Liver (tissue), 9 donors: ENCODE measurements around the gene C19orf53. TPM values are rescaled to one million over a fixed set of nuclear protein-coding genes. Genes with fewer than 3 reads are reported as not detected.

Experiments
- DNase-seq: peaks from one replicate; pipeline ENCODE4 v3.0.0-alpha.2; 2017; ENCODE audit warnings: low spot score
- H3K27ac ChIP-seq, 2 donors: one replicate each; pipeline ENCODE4 v1.7.0; 2013; ENCODE audit warnings: inconsistent platforms in 2 of 2, low read length in 2 of 2, control low read depth in 1 of 2, low read depth in 1 of 2, mild to moderate bottlenecking in 1 of 2
- H3K27me3 ChIP-seq, 4 donors: one replicate each; pipeline versions ENCODE4 v1.6.1 to v1.7.0; 2013; ENCODE audit warnings: low read length in 3 of 4, inconsistent platforms in 1 of 4, mild to moderate bottlenecking in 1 of 4, moderate library complexity in 1 of 4; ENCODE audit not compliant: control insufficient read depth in 4 of 4, insufficient read depth in 4 of 4
- H3K36me3 ChIP-seq, 4 donors: one replicate each; pipeline versions ENCODE4 v1.6.1 to v1.7.0; 2013; ENCODE audit warnings: low read length in 3 of 4, mild to moderate bottlenecking in 3 of 4, low read depth in 1 of 4, moderate library complexity in 1 of 4; ENCODE audit not compliant: control insufficient read depth in 4 of 4, insufficient read depth in 3 of 4
- H3K4me1 ChIP-seq, 4 donors: one replicate each; pipeline versions ENCODE4 v1.6.1 to v1.7.0; 2013; ENCODE audit warnings: low read length in 3 of 4, mild to moderate bottlenecking in 3 of 4, moderate library complexity in 1 of 4; ENCODE audit not compliant: control insufficient read depth in 4 of 4, insufficient read depth in 4 of 4
- H3K4me3 ChIP-seq, 3 donors: one replicate each; pipeline versions ENCODE4 v1.6.1 to v1.7.0; 2013; ENCODE audit warnings: low read length in 3 of 3, control low read depth in 1 of 3, low read depth in 1 of 3, mild to moderate bottlenecking in 1 of 3
- H3K9ac ChIP-seq, 2 donors: one replicate each; pipeline ENCODE4 v1.7.0; 2013; ENCODE audit warnings: low read length in 2 of 2, mild to moderate bottlenecking in 2 of 2, moderate library complexity in 2 of 2, control low read depth in 1 of 2, low read depth in 1 of 2
- H3K9me3 ChIP-seq, 4 donors: one replicate each; pipeline versions ENCODE4 v1.6.1 to v1.7.0; 2013; ENCODE audit warnings: low read length in 3 of 4; ENCODE audit not compliant: control insufficient read depth in 4 of 4
- EGR1 ChIP-seq, 2 donors: IDR thresholded peaks; 2 replicates each; pipeline ENCODE4 v1.6.1; 2016 to 2018; ENCODE audit warnings: antibody characterized with exemption in 2 of 2, low read depth in 2 of 2
- FOXA1 ChIP-seq: IDR thresholded peaks from 2 replicates; pipeline ENCODE4 v1.6.1; 2016; ENCODE audit warnings: antibody characterized with exemption
- FOXA2 ChIP-seq: IDR thresholded peaks from 2 replicates; pipeline ENCODE4 v1.6.1; 2016; ENCODE audit warnings: antibody characterized with exemption
- GABPA ChIP-seq, 2 donors: IDR thresholded peaks in 1 of 2; conservative IDR thresholded peaks in 1 of 2; 2 replicates each; pipeline ENCODE4 v1.6.1; 2016; ENCODE audit warnings: antibody characterized with exemption in 2 of 2, mild to moderate bottlenecking in 1 of 2, moderate library complexity in 1 of 2
- HNF4A ChIP-seq, 2 donors: conservative IDR thresholded peaks; 2 replicates each; pipeline ENCODE4 v1.6.1; 2016; ENCODE audit warnings: antibody characterized with exemption in 2 of 2, mild to moderate bottlenecking in 2 of 2
- HNF4G ChIP-seq: IDR thresholded peaks from 2 replicates; pipeline ENCODE4 v1.6.1; 2016; ENCODE audit warnings: antibody characterized with exemption
- JUND ChIP-seq, 2 donors: IDR thresholded peaks; 2 replicates each; pipeline ENCODE4 v1.6.1; 2016; ENCODE audit warnings: antibody characterized with exemption in 2 of 2
- NR2F2 ChIP-seq: IDR thresholded peaks from 2 replicates; pipeline ENCODE4 v1.6.1; 2016; ENCODE audit warnings: antibody characterized with exemption
- RAD21 ChIP-seq, 2 donors: IDR thresholded peaks; 2 replicates each; pipeline ENCODE4 v1.6.1; 2016; ENCODE audit warnings: antibody characterized with exemption in 2 of 2, mild to moderate bottlenecking in 2 of 2
- RXRA ChIP-seq, 2 donors: IDR thresholded peaks; 2 replicates each; pipeline ENCODE4 v1.6.1; 2017 to 2018; ENCODE audit warnings: antibody characterized with exemption in 2 of 2, mild to moderate bottlenecking in 1 of 2
- SP1 ChIP-seq: IDR thresholded peaks from 2 replicates; pipeline ENCODE4 v1.6.1; 2018; ENCODE audit warnings: antibody characterized with exemption, mild to moderate bottlenecking
- TAF1 ChIP-seq: conservative IDR thresholded peaks from 2 replicates; pipeline ENCODE4 v1.6.1; 2016; ENCODE audit warnings: antibody characterized with exemption, mild to moderate bottlenecking
- YY1 ChIP-seq: IDR thresholded peaks from 2 replicates; pipeline ENCODE4 v1.6.1; 2016; ENCODE audit warnings: antibody characterized with exemption, mild to moderate bottlenecking
- WGBS: extraction: QIAGEN DNeasy Blood & Tissue Kit; methylation state at CpG from one replicate; pipeline ENCODE4 v1.1.7; 2013; 5-methylcytosine and 5-hydroxymethylcytosine counted together
- polyA plus RNA-seq, 2 donors: library from polyadenylated mRNA; stranded (reverse) in 1 of 2; unstranded in 1 of 2; fragments of 200-250 nt in 1 of 2; fragments of >200 nt in 1 of 2; fragmentation: Nextera tagmentation in 1 of 2; extraction: Ambion mirVana in 1 of 2; gene quantifications; one replicate each; pipeline versions ENCODE4 v1.2.1 to v1.2.3, GENCODE V29; 2013 to 2015
- total RNA-seq, 2 donors: library from RNA; depleted of rRNA; stranded (reverse); fragments of >200 nt; gene quantifications; one replicate each; pipeline ENCODE4 v1.2.3, GENCODE V29; 2014
- TF ChIP-seq, protein P1 (sequence below): IDR thresholded peaks from 2 replicates; pipeline ENCODE4 v1.6.1; 2016; ENCODE audit warnings: antibody characterized with exemption
- TF ChIP-seq, protein P2 (sequence below): fragments of 150-350 bp; IDR thresholded peaks from 2 replicates; pipeline ENCODE4 v1.5.1; 2017; ENCODE audit warnings: improper control_type of control experiment, low read depth, low read length; ENCODE audit not compliant: missing input control
- TF ChIP-seq, protein P3 (sequence below): IDR thresholded peaks from 2 replicates; pipeline ENCODE4 v1.6.1; 2016; ENCODE audit warnings: antibody characterized with exemption
- TF ChIP-seq, protein P4 (sequence below): IDR thresholded peaks from 2 replicates; pipeline ENCODE4 v1.6.1; 2016; ENCODE audit warnings: antibody characterized with exemption
- TF ChIP-seq, protein P5 (sequence below): IDR thresholded peaks from 2 replicates; pipeline ENCODE4 v1.6.1; 2016; ENCODE audit warnings: antibody characterized with exemption, mild to moderate bottlenecking
- donor health status: healthy.
- donor health status: healthy.
- donor health status: healthy.
- donor health status: healthy.
- donor health status: healthy.

Gene C19orf53
- total and polyA plus RNA-seq, 4 donors: 18.5 to 88.5 (median 59.5) TPM

DNA sequence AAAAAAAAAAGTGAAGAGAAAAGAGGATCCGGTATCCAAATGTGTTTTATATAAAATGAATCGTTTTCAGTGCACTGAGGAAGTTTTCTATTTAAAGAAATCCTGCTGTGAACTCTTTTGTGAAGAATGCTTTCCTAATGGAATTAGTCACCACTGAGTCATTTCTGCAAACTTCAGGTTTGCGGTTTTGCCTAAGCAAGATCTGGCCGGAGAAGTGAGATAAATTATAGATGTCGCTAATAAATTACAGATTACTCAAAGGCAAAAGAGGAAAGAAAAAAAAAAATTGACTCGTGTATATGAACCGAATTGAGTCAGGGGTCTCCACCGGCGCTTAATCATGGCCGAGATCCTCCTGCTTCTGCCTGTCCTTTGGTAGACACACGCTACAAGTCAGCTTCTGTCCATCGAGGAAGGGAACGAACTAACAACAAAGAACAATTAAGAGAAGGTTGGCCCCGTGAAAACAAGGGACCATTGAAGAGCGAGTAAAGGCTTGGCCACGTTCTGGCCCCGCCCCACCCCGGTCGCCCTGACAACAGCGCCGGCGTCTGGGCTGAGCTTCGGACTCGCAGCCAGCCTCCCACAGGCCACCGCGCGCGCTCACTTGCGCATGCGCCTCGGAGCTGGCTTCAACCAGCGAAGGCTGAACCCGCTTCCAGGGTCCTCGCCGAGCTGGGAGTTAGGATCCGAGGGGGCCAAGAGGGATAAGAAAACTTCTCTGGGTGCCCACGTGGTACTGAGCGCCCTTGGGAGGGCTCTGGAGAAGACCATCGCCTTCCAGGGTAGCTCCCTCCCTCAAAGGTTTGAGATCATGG lies 42.9 kb upstream of the C19orf53 start:
- Histone ChIP-seq H3K9ac (peak overlapping the region; percentile 40 to 97), H3K27me3 (no peaks in the 10 kb centered on the region), H3K4me1 (peaks cover 3 to 14% (median 9%) of the 10 kb centered on the region in 4 donors), H3K36me3 (no peaks in the 10 kb centered on the region), H3K4me3 (peak overlapping the region; percentile 50 to 70 (median 55)), H3K27ac (peak overlapping the region; percentile 73 to 75), H3K9me3 (no peaks in the 10 kb centered on the region)
- DNase-seq: peak; percentile 97
- 6% methylated on average over 39 of the region's 39 CpGs for WGBS
- TF ChIP-seq NR2F2 (no peak), TAF1 (no peak), FOXA2 (no peak), SP1 (peak; percentile 51), YY1 (peak; percentile 47), RAD21 (IDR thresholded peaks at IDR 0.05) (no peak), HNF4G (no peak), JUND (IDR thresholded peaks at IDR 0.05) (peak in 1 of 2 donors; percentile 70), FOXA1 (no peak), RXRA (IDR thresholded peaks at IDR 0.05) (no peak), HNF4A (conservative IDR thresholded peaks at IDR 0.05) (peak; percentile 50 to 57), GABPA (IDR thresholded peaks at IDR 0.05 in 1 of 2, conservative IDR thresholded peaks at IDR 0.05 in 1 of 2) (peak in 1 of 2 donors; percentile 60), EGR1 (IDR thresholded peaks at IDR 0.05; ENCODE audit: low read depth in 2 of 2) (no peak)
- TF ChIP-seq, protein P1, sequence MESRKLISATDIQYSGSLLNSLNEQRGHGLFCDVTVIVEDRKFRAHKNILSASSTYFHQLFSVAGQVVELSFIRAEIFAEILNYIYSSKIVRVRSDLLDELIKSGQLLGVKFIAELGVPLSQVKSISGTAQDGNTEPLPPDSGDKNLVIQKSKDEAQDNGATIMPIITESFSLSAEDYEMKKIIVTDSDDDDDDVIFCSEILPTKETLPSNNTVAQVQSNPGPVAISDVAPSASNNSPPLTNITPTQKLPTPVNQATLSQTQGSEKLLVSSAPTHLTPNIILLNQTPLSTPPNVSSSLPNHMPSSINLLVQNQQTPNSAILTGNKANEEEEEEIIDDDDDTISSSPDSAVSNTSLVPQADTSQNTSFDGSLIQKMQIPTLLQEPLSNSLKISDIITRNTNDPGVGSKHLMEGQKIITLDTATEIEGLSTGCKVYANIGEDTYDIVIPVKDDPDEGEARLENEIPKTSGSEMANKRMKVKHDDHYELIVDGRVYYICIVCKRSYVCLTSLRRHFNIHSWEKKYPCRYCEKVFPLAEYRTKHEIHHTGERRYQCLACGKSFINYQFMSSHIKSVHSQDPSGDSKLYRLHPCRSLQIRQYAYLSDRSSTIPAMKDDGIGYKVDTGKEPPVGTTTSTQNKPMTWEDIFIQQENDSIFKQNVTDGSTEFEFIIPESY: no peak
- TF ChIP-seq, protein P2, sequence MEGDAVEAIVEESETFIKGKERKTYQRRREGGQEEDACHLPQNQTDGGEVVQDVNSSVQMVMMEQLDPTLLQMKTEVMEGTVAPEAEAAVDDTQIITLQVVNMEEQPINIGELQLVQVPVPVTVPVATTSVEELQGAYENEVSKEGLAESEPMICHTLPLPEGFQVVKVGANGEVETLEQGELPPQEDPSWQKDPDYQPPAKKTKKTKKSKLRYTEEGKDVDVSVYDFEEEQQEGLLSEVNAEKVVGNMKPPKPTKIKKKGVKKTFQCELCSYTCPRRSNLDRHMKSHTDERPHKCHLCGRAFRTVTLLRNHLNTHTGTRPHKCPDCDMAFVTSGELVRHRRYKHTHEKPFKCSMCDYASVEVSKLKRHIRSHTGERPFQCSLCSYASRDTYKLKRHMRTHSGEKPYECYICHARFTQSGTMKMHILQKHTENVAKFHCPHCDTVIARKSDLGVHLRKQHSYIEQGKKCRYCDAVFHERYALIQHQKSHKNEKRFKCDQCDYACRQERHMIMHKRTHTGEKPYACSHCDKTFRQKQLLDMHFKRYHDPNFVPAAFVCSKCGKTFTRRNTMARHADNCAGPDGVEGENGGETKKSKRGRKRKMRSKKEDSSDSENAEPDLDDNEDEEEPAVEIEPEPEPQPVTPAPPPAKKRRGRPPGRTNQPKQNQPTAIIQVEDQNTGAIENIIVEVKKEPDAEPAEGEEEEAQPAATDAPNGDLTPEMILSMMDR: no peak
- TF ChIP-seq, protein P3, sequence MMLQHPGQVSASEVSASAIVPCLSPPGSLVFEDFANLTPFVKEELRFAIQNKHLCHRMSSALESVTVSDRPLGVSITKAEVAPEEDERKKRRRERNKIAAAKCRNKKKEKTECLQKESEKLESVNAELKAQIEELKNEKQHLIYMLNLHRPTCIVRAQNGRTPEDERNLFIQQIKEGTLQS: no peak
- TF ChIP-seq, protein P4, sequence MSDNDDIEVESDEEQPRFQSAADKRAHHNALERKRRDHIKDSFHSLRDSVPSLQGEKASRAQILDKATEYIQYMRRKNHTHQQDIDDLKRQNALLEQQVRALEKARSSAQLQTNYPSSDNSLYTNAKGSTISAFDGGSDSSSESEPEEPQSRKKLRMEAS: peak; percentile 30
- TF ChIP-seq, protein P5, sequence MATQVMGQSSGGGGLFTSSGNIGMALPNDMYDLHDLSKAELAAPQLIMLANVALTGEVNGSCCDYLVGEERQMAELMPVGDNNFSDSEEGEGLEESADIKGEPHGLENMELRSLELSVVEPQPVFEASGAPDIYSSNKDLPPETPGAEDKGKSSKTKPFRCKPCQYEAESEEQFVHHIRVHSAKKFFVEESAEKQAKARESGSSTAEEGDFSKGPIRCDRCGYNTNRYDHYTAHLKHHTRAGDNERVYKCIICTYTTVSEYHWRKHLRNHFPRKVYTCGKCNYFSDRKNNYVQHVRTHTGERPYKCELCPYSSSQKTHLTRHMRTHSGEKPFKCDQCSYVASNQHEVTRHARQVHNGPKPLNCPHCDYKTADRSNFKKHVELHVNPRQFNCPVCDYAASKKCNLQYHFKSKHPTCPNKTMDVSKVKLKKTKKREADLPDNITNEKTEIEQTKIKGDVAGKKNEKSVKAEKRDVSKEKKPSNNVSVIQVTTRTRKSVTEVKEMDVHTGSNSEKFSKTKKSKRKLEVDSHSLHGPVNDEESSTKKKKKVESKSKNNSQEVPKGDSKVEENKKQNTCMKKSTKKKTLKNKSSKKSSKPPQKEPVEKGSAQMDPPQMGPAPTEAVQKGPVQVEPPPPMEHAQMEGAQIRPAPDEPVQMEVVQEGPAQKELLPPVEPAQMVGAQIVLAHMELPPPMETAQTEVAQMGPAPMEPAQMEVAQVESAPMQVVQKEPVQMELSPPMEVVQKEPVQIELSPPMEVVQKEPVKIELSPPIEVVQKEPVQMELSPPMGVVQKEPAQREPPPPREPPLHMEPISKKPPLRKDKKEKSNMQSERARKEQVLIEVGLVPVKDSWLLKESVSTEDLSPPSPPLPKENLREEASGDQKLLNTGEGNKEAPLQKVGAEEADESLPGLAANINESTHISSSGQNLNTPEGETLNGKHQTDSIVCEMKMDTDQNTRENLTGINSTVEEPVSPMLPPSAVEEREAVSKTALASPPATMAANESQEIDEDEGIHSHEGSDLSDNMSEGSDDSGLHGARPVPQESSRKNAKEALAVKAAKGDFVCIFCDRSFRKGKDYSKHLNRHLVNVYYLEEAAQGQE: no peak
